ENCODE measurements around the gene C19orf25. TPM values are rescaled to one million over a fixed set of nuclear protein-coding genes. Genes with fewer than 3 reads are reported as not detected.

Gene C19orf25
- total and polyA plus RNA-seq, 5 experiments from 2014 or later = 31.3 to 59.7 (median 50.3) TPM

- peaks cover 11 to 35% (median 20%) of the 10 kb centered on the region in 4 donors for H3K4me1 Mint-ChIP-seq
- POLR2A ChIA-PET = no interaction called here
- peak overlapping the region in 1 of 10 donors; percentile 36 for H3K4me3 Mint-ChIP-seq
- no peak for ATAC-seq
- H3K27me3 Mint-ChIP-seq = peaks cover 0 to 14% (median 5%) of the 10 kb centered on the region in 5 donors
- no peak for DNase-seq
- no peaks in the 10 kb centered on the region for H3K9me3 Mint-ChIP-seq
- H3K36me3 Mint-ChIP-seq = no peaks in the 10 kb centered on the region
- H3K27ac Mint-ChIP-seq = no peak overlapping the region
These were observed 31.4 kb upstream of the C19orf25 start for GRCh38 chr19:1510442-1510806.

GRCh38 chr19:1509602-1510441 is 30.8 kb upstream of the C19orf25 start:
- peaks cover 0 to 16% (median 7%) of the 10 kb centered on the region in 5 donors for H3K27me3 Mint-ChIP-seq
- H3K27ac Mint-ChIP-seq = peak overlapping the region in 3 of 10 donors; percentile 60 to 88 (median 65)
- no peaks in the 10 kb centered on the region for H3K36me3 Mint-ChIP-seq
- POLR2A ChIA-PET = no interaction called here
- peaks cover 11 to 37% (median 20%) of the 10 kb centered on the region in 4 donors for H3K4me1 Mint-ChIP-seq
- ATAC-seq (no peak), DNase-seq (no peak)
- no peaks in the 10 kb centered on the region for H3K9me3 Mint-ChIP-seq
- peak overlapping the region in 4 of 10 donors; percentile 0 to 55 (median 31) for H3K4me3 Mint-ChIP-seq

DNA sequence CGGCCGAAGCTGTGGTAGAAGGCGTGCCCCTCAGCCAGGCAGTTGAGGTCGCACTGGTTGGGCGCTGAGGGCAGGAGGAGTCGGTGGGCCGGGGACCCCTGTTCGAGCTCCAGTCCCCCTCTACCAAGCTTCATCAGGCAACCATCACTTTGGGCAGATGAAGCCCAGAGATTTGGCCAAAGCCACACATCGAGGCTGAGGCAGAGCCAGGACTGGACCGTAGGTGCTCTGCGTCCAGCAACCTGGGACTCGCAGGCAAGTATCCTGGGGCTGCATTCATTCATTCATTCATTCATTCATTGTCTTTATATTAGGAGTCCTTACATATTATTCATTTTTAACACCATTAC is 29.5 kb upstream of the C19orf25 start:
- H3K4me1 Mint-ChIP-seq = peaks cover 10 to 39% (median 22%) of the 10 kb centered on the region in 4 donors
- H3K36me3 Mint-ChIP-seq = peaks cover 0 to 2% (median 0%) of the 10 kb centered on the region in 3 donors
- POLR2A ChIA-PET = no interaction called here
- H3K4me3 Mint-ChIP-seq = peak overlapping the region in 9 of 10 donors; percentile 13 to 93 (median 56)
- peak overlapping the region in 4 of 10 donors; percentile 29 to 79 (median 64) for H3K27ac Mint-ChIP-seq
- DNase-seq (no peak), ATAC-seq (no peak)
- H3K27me3 Mint-ChIP-seq = peaks cover 0 to 20% (median 2%) of the 10 kb centered on the region in 5 donors
- H3K9me3 Mint-ChIP-seq = no peaks in the 10 kb centered on the region

DNA sequence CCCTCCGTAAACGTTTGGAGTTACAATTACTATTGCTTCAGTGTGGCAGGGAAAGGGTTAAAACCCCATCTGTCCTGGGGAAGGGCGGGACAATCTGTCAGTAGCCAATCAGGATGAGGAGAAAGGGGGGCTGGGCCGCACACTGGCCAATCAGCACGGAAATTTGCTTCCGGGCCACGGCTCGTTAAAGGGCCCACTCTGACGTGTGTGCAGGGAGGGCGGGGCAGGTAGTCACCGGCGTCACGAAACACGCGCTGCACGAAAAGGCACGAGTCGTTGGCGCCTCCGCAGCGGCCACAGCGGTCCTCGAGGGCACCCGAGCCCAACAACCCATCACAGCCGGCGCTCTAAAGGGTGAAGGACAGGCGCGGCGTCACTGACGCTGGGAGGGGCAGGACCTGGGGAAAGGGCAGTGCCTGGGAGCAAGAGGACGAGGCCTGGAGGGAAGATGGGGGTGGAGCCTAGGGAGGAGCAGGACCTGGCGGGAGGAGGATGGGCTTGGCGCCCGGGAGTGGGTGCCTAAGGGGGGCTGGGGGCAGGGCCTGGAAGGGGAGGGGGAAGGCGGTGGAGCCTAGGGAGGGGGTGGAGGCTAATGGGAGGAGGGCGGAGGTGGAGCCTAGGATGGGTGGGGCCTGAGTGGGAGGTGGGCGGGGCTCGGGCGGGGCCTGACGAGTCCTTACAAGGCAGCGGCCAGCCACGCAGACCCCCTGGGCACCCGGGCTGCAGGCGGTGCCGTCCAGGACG is 28.9 kb upstream of the C19orf25 start:
- Mint-ChIP-seq H3K4me3 (peak overlapping the region; percentile 78 to 93 (median 88)), H3K36me3 (peaks cover 0 to 2% (median 0%) of the 10 kb centered on the region in 3 donors), H3K27ac (peak overlapping the region; percentile 77 to 97 (median 95)), H3K9me3 (no peaks in the 10 kb centered on the region), H3K4me1 (peaks cover 11 to 44% (median 23%) of the 10 kb centered on the region in 4 donors), H3K27me3 (peaks cover 0 to 20% (median 2%) of the 10 kb centered on the region in 5 donors)
- DNase-seq (peak; percentile 86 to 97 (median 94)), ATAC-seq (peak; percentile 90 to 95)
- POLR2A ChIA-PET = no interaction called here

DNA sequence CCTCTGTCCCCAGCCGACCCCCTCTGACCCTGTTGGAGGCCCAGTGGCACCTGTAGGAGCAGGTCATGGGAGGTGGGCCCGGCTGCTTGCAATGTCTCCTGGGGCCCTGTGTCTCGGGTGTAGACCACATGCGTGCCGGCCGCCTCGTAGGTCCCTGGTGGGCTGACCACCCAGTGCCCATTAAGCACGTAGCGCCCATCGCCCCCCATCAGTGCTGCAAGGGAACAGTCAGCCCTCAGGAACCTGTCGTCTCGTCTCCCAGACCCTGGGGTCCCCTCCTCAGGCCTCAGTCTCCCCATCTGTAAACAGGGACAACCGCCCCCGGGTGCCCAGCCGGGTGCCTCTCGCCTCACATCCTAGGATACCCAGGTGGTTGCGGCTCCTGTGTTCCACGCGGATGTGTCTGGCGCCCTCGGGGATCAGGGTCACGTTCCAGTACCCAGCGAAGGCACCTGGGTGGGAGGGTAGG is 28.2 kb upstream of the C19orf25 start:
- peak overlapping the region in 9 of 10 donors; percentile 77 to 97 (median 96) for H3K27ac Mint-ChIP-seq
- peaks cover 0 to 2% (median 0%) of the 10 kb centered on the region in 3 donors for H3K36me3 Mint-ChIP-seq
- H3K9me3 Mint-ChIP-seq = no peaks in the 10 kb centered on the region
- peaks cover 0 to 20% (median 2%) of the 10 kb centered on the region in 5 donors for H3K27me3 Mint-ChIP-seq
- POLR2A ChIA-PET = no interaction called here
- peaks cover 11 to 39% (median 21%) of the 10 kb centered on the region in 4 donors for H3K4me1 Mint-ChIP-seq
- no peak for ATAC-seq
- peak overlapping the region in 6 of 10 donors; percentile 6 to 91 (median 86) for H3K4me3 Mint-ChIP-seq
- DNase-seq = no peak

DNA sequence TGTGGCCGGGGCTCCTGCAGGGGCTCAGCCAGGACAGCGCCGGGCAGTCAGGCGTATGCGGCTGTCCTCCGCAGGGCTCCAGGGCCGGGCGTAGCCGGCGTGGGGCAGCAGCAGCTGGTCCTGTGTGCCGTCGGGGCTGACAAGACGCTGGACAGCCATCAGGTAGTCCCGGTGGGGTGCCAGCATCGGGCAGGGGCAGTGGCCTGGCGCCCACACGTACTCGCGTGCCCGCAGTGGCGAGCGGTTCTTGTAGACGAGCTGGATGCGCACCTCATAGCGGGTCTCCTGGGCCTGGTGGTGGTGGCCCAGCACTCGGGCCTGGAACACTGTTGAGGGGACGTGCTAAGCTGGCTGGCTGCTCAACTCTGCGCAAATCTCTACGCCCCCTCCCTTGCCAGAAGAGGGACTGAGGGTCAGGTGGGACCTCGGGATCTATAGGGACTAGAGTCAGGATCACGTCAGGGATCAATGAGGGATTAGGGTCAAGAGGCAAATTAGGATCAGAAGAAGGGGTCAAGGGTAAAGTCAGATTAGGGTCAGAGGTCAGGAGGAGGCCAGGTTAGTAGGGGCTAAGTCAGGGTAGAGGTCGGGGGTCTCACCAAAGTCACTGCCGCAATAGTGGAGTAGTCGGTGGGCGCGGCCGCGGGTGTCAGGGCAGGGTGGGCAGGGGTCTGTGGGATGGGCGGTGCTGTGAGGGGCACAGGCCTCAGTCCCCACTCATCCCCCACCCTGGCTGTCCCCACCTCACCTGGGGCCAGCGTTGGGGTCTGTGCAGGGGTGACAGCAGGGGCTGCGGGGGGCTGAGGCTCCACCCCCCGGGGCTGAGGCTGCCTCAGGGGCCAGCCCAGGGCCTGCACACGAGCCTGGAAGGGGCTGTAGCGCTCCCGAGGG is 27.2 kb upstream of the C19orf25 start:
- H3K4me1 Mint-ChIP-seq = peaks cover 11 to 36% (median 20%) of the 10 kb centered on the region in 4 donors
- H3K27me3 Mint-ChIP-seq = peaks cover 0 to 20% (median 2%) of the 10 kb centered on the region in 5 donors
- peaks cover 0 to 2% (median 0%) of the 10 kb centered on the region in 3 donors for H3K36me3 Mint-ChIP-seq
- ATAC-seq (no peak), DNase-seq (no peak)
- POLR2A ChIA-PET = interaction anchor here (0.9 kb wide), 1 partner anchor 15 kb away, joined by 3 read pairs; the partner anchor contains the start of gene REEP6
- peak overlapping the region in 6 of 10 donors; percentile 30 to 94 (median 68) for H3K27ac Mint-ChIP-seq
- no peaks in the 10 kb centered on the region for H3K9me3 Mint-ChIP-seq
- peak overlapping the region in 3 of 10 donors; percentile 34 to 45 (median 42) for H3K4me3 Mint-ChIP-seq

DNA sequence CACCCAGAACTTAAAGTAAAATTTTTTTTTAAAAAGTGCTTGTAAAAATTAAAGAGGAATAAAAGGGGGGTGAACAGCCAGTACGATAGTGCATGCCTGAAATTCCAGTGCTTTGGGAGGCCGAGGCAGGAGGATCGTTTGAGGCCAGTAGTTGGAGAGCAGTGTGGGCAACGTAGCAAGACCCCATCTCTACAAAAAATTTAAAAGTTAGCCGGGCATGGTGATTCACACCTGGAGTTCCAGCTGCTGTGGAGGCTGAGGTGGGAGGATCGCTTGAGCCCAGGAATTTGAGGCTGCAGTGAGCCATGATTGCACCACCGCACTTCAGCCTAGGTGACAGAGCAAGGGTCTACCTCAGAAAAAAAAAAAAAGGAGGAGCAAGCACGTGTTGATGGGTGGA is 26.0 kb upstream of the C19orf25 start:
- no peak for ATAC-seq
- DNase-seq = no peak
- Mint-ChIP-seq H3K9me3 (no peaks in the 10 kb centered on the region), H3K27ac (no peak overlapping the region), H3K36me3 (peaks cover 0 to 2% (median 0%) of the 10 kb centered on the region in 3 donors), H3K4me3 (no peak overlapping the region), H3K4me1 (peaks cover 10 to 30% (median 16%) of the 10 kb centered on the region in 4 donors), H3K27me3 (peaks cover 0 to 19% (median 2%) of the 10 kb centered on the region in 5 donors)
- POLR2A ChIA-PET = no interaction called here

GRCh38 chr19:1503925-1504773 is 25.1 kb upstream of the C19orf25 start:
- no peak overlapping the region for H3K4me3 Mint-ChIP-seq
- H3K9me3 Mint-ChIP-seq = no peaks in the 10 kb centered on the region
- peak overlapping the region in 1 of 10 donors; percentile 43 for H3K27ac Mint-ChIP-seq
- ATAC-seq = no peak
- peaks cover 0 to 18% (median 2%) of the 10 kb centered on the region in 5 donors for H3K27me3 Mint-ChIP-seq
- peaks cover 0 to 2% (median 0%) of the 10 kb centered on the region in 3 donors for H3K36me3 Mint-ChIP-seq
- no peak for DNase-seq
- POLR2A ChIA-PET = interaction anchor here (0.6 kb wide), 1 partner anchor 419 kb away, joined by 4 read pairs; no protein-coding TSS in a partner anchor
- H3K4me1 Mint-ChIP-seq = peaks cover 7 to 26% (median 12%) of the 10 kb centered on the region in 4 donors

DNA sequence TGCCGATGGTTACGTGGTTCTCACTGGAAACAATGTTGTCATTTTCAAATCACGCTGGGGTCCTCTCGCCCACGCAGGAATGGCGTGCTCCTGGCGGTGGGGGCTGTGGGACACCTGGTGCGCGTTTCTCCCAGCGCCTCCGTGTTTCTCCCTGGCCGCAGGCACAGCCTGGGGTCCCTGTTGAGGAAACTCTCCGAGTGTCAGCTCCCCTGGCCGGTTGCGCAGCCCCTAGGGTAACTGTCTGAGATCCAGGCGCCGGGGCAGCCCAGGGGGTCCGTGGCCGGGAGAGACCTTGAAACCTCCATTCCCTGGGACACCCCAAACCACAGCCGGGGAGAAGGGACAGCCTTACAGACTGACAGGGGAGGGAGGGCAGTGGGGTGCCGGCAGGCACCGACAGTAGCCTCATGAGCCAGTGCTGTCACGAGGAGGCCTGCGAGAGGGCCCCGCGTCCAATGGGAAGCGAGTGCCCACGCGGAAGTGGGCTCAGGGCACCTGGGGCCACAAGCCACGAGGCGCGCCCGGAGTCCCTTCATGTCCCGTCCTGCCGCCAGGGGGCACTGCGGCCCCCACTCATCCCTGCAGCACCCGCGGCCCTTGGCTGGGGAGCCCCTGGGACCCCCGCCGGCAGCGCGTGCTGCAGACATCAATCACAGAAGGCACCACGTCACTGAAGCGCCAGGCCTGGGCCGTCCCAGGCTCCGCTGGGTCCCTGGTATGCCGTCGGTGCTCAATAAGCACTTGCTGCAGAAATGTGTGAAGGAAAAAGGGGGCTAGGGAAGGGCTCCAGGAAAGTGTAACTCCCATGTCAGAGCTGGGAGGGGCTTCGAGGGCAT is 24.3 kb upstream of the C19orf25 start:
- H3K4me3 Mint-ChIP-seq = peak overlapping the region in 4 of 10 donors; percentile 4 to 66 (median 27)
- POLR2A ChIA-PET = interaction anchor here (0.7 kb wide), 1 partner anchor 14 kb away, joined by 3 read pairs; no protein-coding TSS in a partner anchor
- DNase-seq (peak in 9 of 10 donors; percentile 29 to 65 (median 61)), ATAC-seq (peak in 1 of 2 donors; percentile 41)
- H3K27ac Mint-ChIP-seq = peak overlapping the region in 3 of 10 donors; percentile 22 to 75 (median 27)
- peaks cover 0 to 2% (median 0%) of the 10 kb centered on the region in 3 donors for H3K36me3 Mint-ChIP-seq
- H3K27me3 Mint-ChIP-seq = peaks cover 0 to 18% (median 2%) of the 10 kb centered on the region in 5 donors
- H3K9me3 Mint-ChIP-seq = no peaks in the 10 kb centered on the region
- peaks cover 7 to 22% (median 11%) of the 10 kb centered on the region in 4 donors for H3K4me1 Mint-ChIP-seq

GRCh38 chr19:1502433-1503088 is 23.5 kb upstream of the C19orf25 start:
- ATAC-seq = no peak
- peaks cover 0 to 2% (median 0%) of the 10 kb centered on the region in 3 donors for H3K36me3 Mint-ChIP-seq
- peaks cover 4 to 17% (median 6%) of the 10 kb centered on the region in 4 donors for H3K4me1 Mint-ChIP-seq
- no peak overlapping the region for H3K27ac Mint-ChIP-seq
- H3K9me3 Mint-ChIP-seq = no peaks in the 10 kb centered on the region
- no peak for DNase-seq
- H3K4me3 Mint-ChIP-seq = peak overlapping the region in 4 of 10 donors; percentile 7 to 46 (median 32)
- POLR2A ChIA-PET = interaction anchor here (0.7 kb wide), 1 partner anchor 13 kb away, joined by 3 read pairs; no protein-coding TSS in a partner anchor
- H3K27me3 Mint-ChIP-seq = peaks cover 0 to 14% (median 2%) of the 10 kb centered on the region in 5 donors
